Suprapubic skin (tissue), 4 donors: ENCODE data around the gene KRT6C. TPM values are rescaled to one million over a fixed set of nuclear protein-coding genes. Genes with fewer than 3 reads are reported as not detected.

Experiments used
- DNase-seq, 2 donors: peaks; one replicate each; pipeline ENCODE4 v3.0.0-alpha.2; 2019; ENCODE audit warnings: low spot score in 2 of 2
- H3K27ac ChIP-seq: fragments of 200-600 bp; sonication (generic); one replicate; pipeline ENCODE4 v1.5.1; 2019
- H3K27me3 ChIP-seq: fragments of 200-600 bp; sonication (generic); one replicate; pipeline ENCODE4 v1.5.1; 2019
- H3K36me3 ChIP-seq: fragments of 200-600 bp; sonication (generic); one replicate; pipeline ENCODE4 v1.5.1; 2019
- H3K4me1 ChIP-seq: fragments of 200-600 bp; sonication (generic); one replicate; pipeline ENCODE4 v1.5.1; 2019
- H3K4me3 ChIP-seq: fragments of 200-600 bp; sonication (generic); one replicate; pipeline ENCODE4 v1.5.1; 2019; ENCODE audit warnings: mild to moderate bottlenecking
- H3K9me3 ChIP-seq: fragments of 200-600 bp; sonication (generic); one replicate; pipeline ENCODE4 v1.5.1; 2019
- CTCF ChIP-seq, 2 donors: fragments of 200-600 bp in 1 of 2; fragments of 450-650 bp in 1 of 2; sonication (generic) in 1 of 2; IDR thresholded peaks; one replicate each; pipeline ENCODE4 v1.5.1; 2016 to 2019; ENCODE audit warnings: antibody characterized with exemption in 2 of 2, mild to moderate bottlenecking in 1 of 2, moderate library complexity in 1 of 2
- EP300 ChIP-seq: sonication (generic); formaldehyde crosslinking; IDR thresholded peaks from one replicate; pipeline ENCODE4 v1.6.1; 2017; ENCODE audit warnings: antibody characterized with exemption
- POLR2A ChIP-seq, 2 donors: fragments of 450-650 bp; IDR thresholded peaks; one replicate each; pipeline ENCODE4 v1.6.1; 2017; ENCODE audit warnings: antibody characterized with exemption in 2 of 2, mild to moderate bottlenecking in 2 of 2, moderate library complexity in 2 of 2
- POLR2AphosphoS5 ChIP-seq, 3 donors: sonication (generic); formaldehyde crosslinking; IDR thresholded peaks; one replicate each; pipeline ENCODE4 v1.6.1; 2017; ENCODE audit warnings: antibody characterized with exemption in 3 of 3
- WGBS: methylation state at CpG from one replicate; pipeline ENCODE4 v1.1.5; 2018; 5-methylcytosine and 5-hydroxymethylcytosine counted together
- total RNA-seq, 4 donors: library from RNA; depleted of rRNA; stranded (reverse); fragments of >200 nt; gene quantifications; one replicate each; pipeline ENCODE4 v1.1.0, GENCODE V29; 2016

Gene KRT6C
- total RNA-seq, 4 donors from 2014 or later, result 7.8 to 23.7 (median 14.8) TPM; not detected in 1

GRCh38 chr12:52425466-52425865 lies 48.1 kb downstream of the KRT6C start:
- DNase-seq, result no peak
- TF ChIP-seq EP300, result no peak
- no peak for TF ChIP-seq POLR2AphosphoS5 (IDR thresholded peaks at IDR 0.05)
- TF ChIP-seq CTCF (IDR thresholded peaks at IDR 0.05), result no peak
- TF ChIP-seq POLR2A (IDR thresholded peaks at IDR 0.05), result no peak
- 90% methylated on average over 4 of the region's 5 CpGs for WGBS
- Histone ChIP-seq H3K4me3 (no peak overlapping the region), H3K36me3 (no peaks in the 10 kb centered on the region), H3K27me3 (peaks cover 19% of the 10 kb centered on the region), H3K9me3 (no peaks in the 10 kb centered on the region), H3K4me1 (peaks cover 7% of the 10 kb centered on the region), H3K27ac (no peak overlapping the region)

DNA sequence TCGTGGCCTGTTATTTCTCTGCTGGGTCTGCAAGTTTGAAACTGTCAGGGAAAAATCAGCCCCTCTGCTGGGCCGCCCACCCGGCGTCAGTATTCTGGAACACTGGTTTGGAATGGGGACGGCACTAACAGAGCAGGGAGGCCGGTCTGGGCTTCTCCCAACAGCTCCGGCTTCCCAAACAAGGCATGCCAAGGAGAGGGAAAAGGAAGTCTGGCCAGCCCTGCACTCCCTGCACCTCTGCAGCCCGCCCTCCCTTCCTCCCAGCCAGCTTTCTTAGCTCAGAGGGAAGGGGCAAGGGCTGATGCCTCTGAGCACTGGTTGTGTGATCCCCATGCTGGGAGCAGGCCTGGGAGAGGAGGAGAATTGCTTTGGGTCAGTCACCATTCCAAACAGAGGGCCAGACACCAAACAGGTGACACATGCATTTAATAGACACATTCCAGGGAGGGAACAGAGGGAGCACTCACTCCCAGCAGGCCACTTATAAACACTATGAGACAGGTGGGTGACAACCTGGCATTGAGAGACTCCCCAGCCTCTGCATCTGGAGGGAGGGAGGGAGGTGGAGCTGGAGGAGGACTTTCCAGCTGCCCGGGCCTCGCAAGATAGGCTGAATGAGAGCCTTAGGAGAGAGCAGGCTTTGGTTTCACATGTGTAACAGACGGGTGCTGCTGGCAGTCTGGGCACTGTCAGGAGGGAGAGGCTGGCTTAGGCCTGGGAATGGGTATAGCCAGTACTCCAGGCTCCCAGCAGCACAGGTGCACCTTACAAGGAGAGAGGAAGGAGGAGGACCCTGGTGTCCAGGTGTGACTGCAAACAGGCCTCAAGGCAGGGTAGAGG lies 49.7 kb downstream of the KRT6C start:
- DNase-seq, result no peak
- WGBS, result 60% methylated on average over 11 of the region's 11 CpGs
- Histone ChIP-seq H3K27ac (no peak overlapping the region), H3K9me3 (no peaks in the 10 kb centered on the region), H3K4me1 (peaks cover 7% of the 10 kb centered on the region), H3K36me3 (no peaks in the 10 kb centered on the region), H3K4me3 (no peak overlapping the region), H3K27me3 (peaks cover 10% of the 10 kb centered on the region)
- no peak for TF ChIP-seq CTCF (IDR thresholded peaks at IDR 0.05)
- no peak for TF ChIP-seq POLR2AphosphoS5 (IDR thresholded peaks at IDR 0.05)
- no peak for TF ChIP-seq EP300
- TF ChIP-seq POLR2A (IDR thresholded peaks at IDR 0.05), result no peak

- no peak for DNase-seq
- 79% methylated on average over 6 of the region's 6 CpGs for WGBS
- no peak overlapping the region for H3K27ac ChIP-seq
These were observed 50.6 kb downstream of the KRT6C start for GRCh38 chr12:52423035-52423434.

GRCh38 chr12:52419656-52420055 lies 53.9 kb downstream of the KRT6C start:
- Histone ChIP-seq H3K4me1 (peaks cover 26% of the 10 kb centered on the region), H3K4me3 (no peak overlapping the region), H3K9me3 (no peaks in the 10 kb centered on the region), H3K27me3 (peaks cover 5% of the 10 kb centered on the region), H3K36me3 (no peaks in the 10 kb centered on the region), H3K27ac (no peak overlapping the region)
- TF ChIP-seq POLR2A (IDR thresholded peaks at IDR 0.05) (no peak), EP300 (no peak)
- 45% methylated on average over 1 of the region's 1 CpG for WGBS
- DNase-seq, result no peak

More at GRCh38 chr12:52423035-52423434, 50.6 kb downstream of the KRT6C start:
- Histone ChIP-seq H3K27me3 (peaks cover 5% of the 10 kb centered on the region), H3K4me1 (peaks cover 7% of the 10 kb centered on the region), H3K4me3 (no peak overlapping the region), H3K36me3 (no peaks in the 10 kb centered on the region), H3K9me3 (no peaks in the 10 kb centered on the region)
- TF ChIP-seq POLR2AphosphoS5 (IDR thresholded peaks at IDR 0.05) (no peak), EP300 (no peak), CTCF (IDR thresholded peaks at IDR 0.05) (no peak), POLR2A (IDR thresholded peaks at IDR 0.05) (no peak)

- Histone ChIP-seq H3K36me3 (no peaks in the 10 kb centered on the region), H3K27ac (no peak overlapping the region), H3K4me3 (no peak overlapping the region), H3K9me3 (no peaks in the 10 kb centered on the region), H3K4me1 (peaks cover 23% of the 10 kb centered on the region), H3K27me3 (peaks cover 5% of the 10 kb centered on the region)
- TF ChIP-seq POLR2AphosphoS5 (IDR thresholded peaks at IDR 0.05) (no peak), CTCF (IDR thresholded peaks at IDR 0.05) (no peak), POLR2A (IDR thresholded peaks at IDR 0.05) (no peak), EP300 (no peak)
- 90% methylated on average over 2 of the region's 4 CpGs for WGBS
- no peak for DNase-seq
These were observed 55.0 kb downstream of the KRT6C start for GRCh38 chr12:52418576-52419110.

Other genes starting within 250 kb of the KRT6C start
- gene KRT7, start 240.6 kb downstream of the KRT6C start, total RNA-seq, result 100 to 1,000 TPM in 3 of 4 donors, 10 to 100 TPM in 1; 95.8 to 176 (median 123) TPM
- gene KRT86, start 199.2 kb downstream of the KRT6C start, total RNA-seq, result 100 to 1,000 TPM in 1 of 4 donors, 10 to 100 TPM in 2, 1 to 10 TPM in 1; 1.0 to 289 (median 37.0) TPM
- gene KRT81, start 182.3 kb downstream of the KRT6C start, total RNA-seq, result 100 to 1,000 TPM in 1 of 4 donors, 10 to 100 TPM in 2, under 1 TPM in 1; 0.72 to 346 (median 21.0) TPM
- 10 to 100 TPM in 3 of 4 donors, not detected in 1; 10.3 to 97.1 (median 33.9) TPM for gene KRT83, start 152.4 kb downstream of the KRT6C start, total RNA-seq
- 100 to 1,000 TPM in 2 of 4 donors, 10 to 100 TPM in 1, 1 to 10 TPM in 1; 4.2 to 766 (median 96.1) TPM for gene KRT85, start 106.3 kb downstream of the KRT6C start, total RNA-seq
- 1 to 10 TPM in 1 of 4 donors, under 1 TPM in 2, not detected in 1; 0.49 to 2.1 (median 0.65) TPM for gene KRT84, start 88.2 kb downstream of the KRT6C start, total RNA-seq
- 10 to 100 TPM in 1 of 4 donors, 1 to 10 TPM in 3; 1.3 to 40.7 (median 7.6) TPM for gene KRT82, start 67.5 kb downstream of the KRT6C start, total RNA-seq
- 10 to 100 TPM in 3 of 4 donors, 1 to 10 TPM in 1; 3.3 to 67.9 (median 21.2) TPM for gene KRT75, start 39.4 kb downstream of the KRT6C start, total RNA-seq
- 100 to 1,000 TPM in 3 of 4 donors, 10 to 100 TPM in 1; 44.8 to 765 (median 249) TPM for gene KRT6B, start 21.7 kb downstream of the KRT6C start, total RNA-seq
- 1,000 to 10,000 TPM in 1 of 4 donors, 100 to 1,000 TPM in 2, 10 to 100 TPM in 1; 57.7 to 1,258 (median 594) TPM for gene KRT6A, start 19.5 kb upstream of the KRT6C start, total RNA-seq
- 1,000 to 10,000 TPM; 3,026 to 9,625 (median 8,067) TPM for gene KRT5, start 46.6 kb upstream of the KRT6C start, total RNA-seq
- gene KRT71, start 79.3 kb upstream of the KRT6C start, total RNA-seq, result 100 to 1,000 TPM in 1 of 4 donors, 10 to 100 TPM in 2, 1 to 10 TPM in 1; 5.5 to 231 (median 70.8) TPM
- gene KRT74, start 100.0 kb upstream of the KRT6C start, total RNA-seq, result 10 to 100 TPM in 3 of 4 donors, 1 to 10 TPM in 1; 2.0 to 44.4 (median 21.2) TPM
- gene KRT72, start 127.7 kb upstream of the KRT6C start, total RNA-seq, result 10 to 100 TPM in 1 of 4 donors, 1 to 10 TPM in 3; 2.0 to 19.2 (median 8.8) TPM
- gene KRT73, start 144.8 kb upstream of the KRT6C start, total RNA-seq, result 10 to 100 TPM in 3 of 4 donors, 1 to 10 TPM in 1; 8.7 to 27.4 (median 17.5) TPM
- gene KRT2, start 178.4 kb upstream of the KRT6C start, total RNA-seq, result 1,000 to 10,000 TPM in 2 of 4 donors, 100 to 1,000 TPM in 2; 357 to 1,953 (median 1,221) TPM
- gene KRT1, start 206.6 kb upstream of the KRT6C start, total RNA-seq, result 1,000 to 10,000 TPM; 4,815 to 9,656 (median 5,822) TPM
- gene KRT77, start 229.7 kb upstream of the KRT6C start, total RNA-seq, result 100 to 1,000 TPM; 146 to 424 (median 275) TPM